Peyer's patch (tissue), 4 donors: ENCODE results near the gene ATP11A.

Experiments
- POLR2A ChIP-seq, 2 donors: fragments of 450-650 bp; IDR thresholded peaks; one replicate each; pipeline ENCODE4 v1.5.1; 2017; ENCODE audit warnings: antibody characterized with exemption in 2 of 2, mild to moderate bottlenecking in 2 of 2, moderate library complexity in 2 of 2
- TF ChIP-seq, protein P1 (sequence below), 6 experiments: fragments of 450-650 bp in 4 of 6; fragments of 200-600 bp in 2 of 6; sonication (generic) in 1 of 6; IDR thresholded peaks; one replicate each; pipeline ENCODE4 v1.5.1; 2017 to 2019; ENCODE audit warnings: antibody characterized with exemption in 6 of 6, mild to moderate bottlenecking in 3 of 6, moderate library complexity in 1 of 6

DNA sequence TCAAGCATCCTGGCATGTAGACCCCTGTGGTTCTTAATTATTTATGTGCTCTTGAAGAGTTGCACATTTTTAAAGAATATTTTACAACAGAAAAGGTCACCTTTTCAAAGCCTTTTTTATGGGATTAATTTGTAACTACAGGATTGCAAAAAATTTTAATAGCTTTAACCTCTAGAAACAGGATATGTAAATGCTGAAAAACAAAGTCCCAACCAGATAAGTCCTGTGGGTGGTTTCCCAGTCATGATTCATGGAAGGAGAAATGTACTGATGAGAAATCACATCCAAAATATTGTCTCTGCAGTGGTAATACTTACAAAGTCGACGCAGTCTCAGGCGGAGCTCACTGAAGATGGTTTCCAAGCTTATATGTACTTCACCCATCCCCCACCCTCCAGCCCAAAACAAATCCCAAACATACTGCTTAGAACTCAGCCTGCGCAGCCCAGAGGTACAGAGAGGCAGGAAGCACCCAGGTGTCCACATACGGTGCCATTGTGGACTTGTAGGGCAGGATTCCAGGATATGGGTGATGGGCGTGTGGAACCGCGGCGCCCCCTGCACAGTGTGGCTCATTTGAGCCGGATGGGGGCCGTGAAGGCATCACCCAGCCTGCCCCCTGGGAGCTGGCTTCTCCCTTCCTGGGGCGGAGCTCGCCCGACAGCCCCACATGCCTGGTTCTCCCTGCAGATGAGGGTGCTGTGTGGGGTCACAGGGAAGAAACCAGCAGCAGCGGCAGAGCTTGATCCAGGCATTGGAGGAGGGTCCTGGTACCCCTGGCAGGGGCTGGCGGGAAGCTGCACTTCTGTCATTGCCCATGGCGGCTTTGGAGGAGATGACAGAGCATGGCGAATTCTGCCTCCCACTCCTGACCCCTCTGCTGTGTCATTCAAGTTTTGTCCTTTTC lies 101.2 kb downstream of the ATP11A start:
- TF ChIP-seq, protein P1, sequence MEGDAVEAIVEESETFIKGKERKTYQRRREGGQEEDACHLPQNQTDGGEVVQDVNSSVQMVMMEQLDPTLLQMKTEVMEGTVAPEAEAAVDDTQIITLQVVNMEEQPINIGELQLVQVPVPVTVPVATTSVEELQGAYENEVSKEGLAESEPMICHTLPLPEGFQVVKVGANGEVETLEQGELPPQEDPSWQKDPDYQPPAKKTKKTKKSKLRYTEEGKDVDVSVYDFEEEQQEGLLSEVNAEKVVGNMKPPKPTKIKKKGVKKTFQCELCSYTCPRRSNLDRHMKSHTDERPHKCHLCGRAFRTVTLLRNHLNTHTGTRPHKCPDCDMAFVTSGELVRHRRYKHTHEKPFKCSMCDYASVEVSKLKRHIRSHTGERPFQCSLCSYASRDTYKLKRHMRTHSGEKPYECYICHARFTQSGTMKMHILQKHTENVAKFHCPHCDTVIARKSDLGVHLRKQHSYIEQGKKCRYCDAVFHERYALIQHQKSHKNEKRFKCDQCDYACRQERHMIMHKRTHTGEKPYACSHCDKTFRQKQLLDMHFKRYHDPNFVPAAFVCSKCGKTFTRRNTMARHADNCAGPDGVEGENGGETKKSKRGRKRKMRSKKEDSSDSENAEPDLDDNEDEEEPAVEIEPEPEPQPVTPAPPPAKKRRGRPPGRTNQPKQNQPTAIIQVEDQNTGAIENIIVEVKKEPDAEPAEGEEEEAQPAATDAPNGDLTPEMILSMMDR (IDR thresholded peaks at IDR 0.05) = no peak
- no peak for TF ChIP-seq POLR2A (IDR thresholded peaks at IDR 0.05)
